HG03558 (cell line): ENCODE measurements around the gene ILKAP.

Experiments
- ATAC-seq: cut with Tn5 transposase; IDR thresholded peaks from one replicate; pipeline ENCODE4 v1.9.1; 2021; ENCODE audit warnings: moderate number of reproducible peaks; ENCODE audit not compliant: unreplicated experiment; ENCODE audit errors: extremely low read depth

ILKAP gene

GRCh38 chr2:238127165-238128060 is 76.1 kb downstream of the ILKAP start:
- ATAC-seq, result no peak

DNA sequence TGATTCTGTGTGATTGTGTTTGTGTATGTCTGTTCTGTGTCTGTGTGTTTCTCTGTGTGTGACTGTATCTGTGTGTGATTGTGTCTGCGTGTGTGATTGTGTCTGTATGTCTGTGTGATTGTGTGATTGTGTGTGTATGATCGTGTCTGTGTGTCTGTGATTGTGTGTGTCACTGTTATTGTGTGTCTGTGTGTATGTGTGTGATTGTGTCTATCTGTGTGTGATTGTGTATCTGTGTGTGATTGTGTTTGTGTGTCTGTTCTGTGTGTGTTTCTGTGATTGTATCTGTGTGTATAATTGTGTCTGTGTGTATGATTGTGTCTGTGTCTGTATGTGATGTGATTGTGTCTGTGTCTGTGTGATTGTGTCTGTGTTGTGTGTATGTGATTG is 76.7 kb downstream of the ILKAP start:
- no peak for ATAC-seq

- no peak for ATAC-seq
Observed at GRCh38 chr2:238126338-238126737, 77.2 kb downstream of the ILKAP start.

GRCh38 chr2:238125127-238125885 is 78.2 kb downstream of the ILKAP start:
- ATAC-seq, result no peak

DNA sequence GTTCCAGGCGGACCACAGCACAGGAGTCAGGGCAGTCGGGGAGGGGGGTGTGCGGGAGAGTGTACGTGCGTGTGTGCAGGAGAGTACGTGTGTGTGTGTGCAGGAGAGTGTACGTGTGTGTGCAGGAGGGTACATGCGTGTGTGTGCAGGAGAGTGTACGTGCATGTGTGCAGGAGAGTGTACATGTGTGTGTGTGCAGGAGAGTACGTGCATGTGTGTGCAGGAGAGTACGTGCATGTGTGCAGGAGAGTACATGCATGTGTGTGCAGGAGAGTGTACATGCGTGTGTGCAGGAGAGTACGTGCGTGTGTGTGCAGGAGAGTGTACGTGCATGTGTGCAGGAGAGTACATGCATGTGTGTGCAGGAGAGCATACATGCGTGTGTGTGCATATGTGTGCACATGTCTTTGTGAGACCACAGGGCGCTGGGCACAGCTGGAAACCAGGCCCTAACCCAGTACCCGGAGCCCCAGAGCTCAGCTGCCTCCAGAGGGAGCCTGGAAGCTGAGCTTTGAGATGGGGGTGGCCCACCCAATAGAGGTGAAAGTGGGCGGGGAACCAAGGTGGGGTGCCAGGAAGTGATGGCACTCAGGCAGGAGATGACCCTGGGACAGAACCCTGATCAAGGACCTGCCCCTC is 78.9 kb downstream of the ILKAP start:
- no peak for ATAC-seq

GRCh38 chr2:238123991-238124470 is 79.5 kb downstream of the ILKAP start:
- ATAC-seq, result no peak

DNA sequence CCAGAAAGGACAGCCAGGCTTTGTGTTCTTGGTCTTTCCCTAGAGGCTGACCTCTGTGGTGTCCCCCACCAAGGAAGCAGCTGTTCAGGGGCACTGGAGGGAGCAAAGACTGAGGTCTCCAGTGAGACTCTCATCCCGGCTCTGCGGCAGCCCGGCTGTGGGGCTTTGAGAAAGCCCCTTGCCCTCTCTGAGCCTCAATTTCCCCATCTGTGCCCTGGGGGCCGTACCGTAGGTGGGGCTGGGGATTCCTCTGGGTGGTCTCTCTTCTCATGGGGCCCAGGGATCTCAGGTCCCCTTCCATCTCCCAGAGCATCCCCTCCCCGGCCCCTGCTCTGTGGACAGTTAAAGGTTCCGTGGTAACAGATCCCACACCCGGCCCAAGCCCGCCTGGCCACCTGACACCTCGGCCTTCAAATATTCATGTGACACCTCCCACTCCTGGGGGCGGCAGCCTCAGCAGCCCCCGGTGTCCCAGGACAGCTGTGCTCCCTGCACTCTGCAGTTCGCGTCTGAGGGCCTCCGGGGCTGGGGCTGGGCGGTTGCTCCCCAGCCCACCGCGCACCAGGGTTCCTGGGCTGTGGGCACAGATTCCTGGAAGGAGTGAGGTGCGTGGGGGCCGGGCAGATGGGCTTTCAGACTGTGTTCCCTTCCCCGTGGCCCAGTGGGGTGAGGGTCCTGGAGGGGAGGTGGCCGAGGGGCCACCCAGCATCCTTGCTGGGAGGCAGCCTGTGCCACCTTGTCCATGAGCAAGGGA is 80.1 kb downstream of the ILKAP start:
- ATAC-seq, result no peak

- no peak for ATAC-seq
Observed at GRCh38 chr2:238122287-238123217, 80.9 kb downstream of the ILKAP start.

DNA sequence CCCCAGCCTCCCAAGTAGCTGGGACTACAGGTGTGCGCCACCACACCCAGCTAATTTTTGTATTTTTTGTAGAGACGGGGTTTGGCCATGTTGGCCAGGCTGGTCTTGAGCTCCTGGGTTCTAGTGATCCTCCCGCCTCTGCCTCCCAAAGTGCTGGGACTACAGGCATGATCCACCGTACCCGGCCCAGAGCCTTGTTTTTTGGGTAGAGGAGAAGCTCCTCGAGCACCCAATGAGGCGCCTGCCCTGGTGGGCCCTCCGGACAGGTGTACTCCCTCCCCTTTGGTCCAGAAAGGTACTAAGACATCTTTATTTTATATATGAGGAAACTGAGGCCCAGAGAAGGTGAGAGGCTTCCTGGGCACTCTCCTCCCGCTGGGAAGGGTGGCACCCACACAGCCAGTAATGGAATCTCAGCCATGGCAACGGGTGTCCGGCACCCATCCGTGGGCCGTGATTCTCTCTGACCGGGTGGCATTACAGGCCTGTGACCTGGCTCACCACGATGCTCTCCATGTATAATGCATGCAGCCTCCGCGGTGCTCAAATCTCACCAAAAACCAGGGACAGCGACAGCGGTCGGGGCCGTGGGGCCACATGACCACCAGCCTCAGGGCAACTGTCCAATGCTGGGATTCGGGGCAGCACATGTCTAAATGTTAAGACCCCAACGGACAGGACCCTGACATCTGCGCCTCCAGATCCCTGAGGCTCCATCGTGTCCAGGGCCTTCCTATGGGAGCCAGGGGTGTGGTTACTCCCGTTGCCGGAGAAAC is 81.8 kb downstream of the ILKAP start:
- ATAC-seq, result no peak

- no peak for ATAC-seq
Observed at GRCh38 chr2:238120463-238121298, 82.8 kb downstream of the ILKAP start.
